ENCODE results near the gene LHPP. TPM values are rescaled to one million over a fixed set of nuclear protein-coding genes. Genes with fewer than 3 reads are reported as not detected.

The LHPP gene
- total RNA-seq, 4 donors from 2014 or later, result 8.7 to 19.9 (median 15.5) TPM

DNA sequence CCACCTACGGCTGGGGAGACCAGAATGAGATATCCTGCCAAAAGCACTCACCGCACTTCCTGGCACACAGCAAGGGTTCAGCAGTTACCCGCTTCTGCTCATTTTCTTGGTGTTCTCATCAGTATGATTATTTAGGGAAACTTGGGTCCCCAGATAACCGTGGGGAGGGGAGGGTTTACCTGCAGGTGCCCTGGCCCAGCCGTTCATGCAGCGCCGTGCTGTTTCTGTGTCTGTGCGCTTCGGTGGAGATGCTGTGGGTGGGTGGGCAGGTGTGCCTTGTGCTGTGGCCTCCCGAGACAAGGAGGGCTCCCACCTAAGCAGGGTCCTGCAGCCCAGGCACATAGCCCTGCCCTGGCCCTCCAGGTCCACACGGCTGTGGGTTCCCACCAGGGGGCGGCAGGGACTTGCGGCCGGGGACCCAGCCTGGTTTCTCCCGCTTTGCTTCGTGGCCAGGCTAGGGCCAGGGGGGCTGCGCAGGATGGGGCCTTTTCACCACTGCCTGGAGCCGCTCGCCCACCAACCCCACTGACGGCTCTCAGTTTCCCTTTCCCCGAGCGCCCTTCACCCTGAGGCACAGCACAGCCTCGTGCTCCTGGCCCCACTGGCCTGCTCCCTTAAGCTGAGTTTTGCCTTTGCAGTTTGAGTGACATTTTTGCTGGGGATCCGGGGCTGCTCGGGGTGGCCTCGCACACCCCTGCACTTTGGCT lies 78.5 kb downstream of the LHPP start:
- WGBS, 2 donors, result 49 to 54% methylated on average over 24 to 26 of the region's 26 CpGs
- no peak for TF ChIP-seq POLR2A (IDR thresholded peaks at IDR 0.05)
- TF ChIP-seq, protein P1, sequence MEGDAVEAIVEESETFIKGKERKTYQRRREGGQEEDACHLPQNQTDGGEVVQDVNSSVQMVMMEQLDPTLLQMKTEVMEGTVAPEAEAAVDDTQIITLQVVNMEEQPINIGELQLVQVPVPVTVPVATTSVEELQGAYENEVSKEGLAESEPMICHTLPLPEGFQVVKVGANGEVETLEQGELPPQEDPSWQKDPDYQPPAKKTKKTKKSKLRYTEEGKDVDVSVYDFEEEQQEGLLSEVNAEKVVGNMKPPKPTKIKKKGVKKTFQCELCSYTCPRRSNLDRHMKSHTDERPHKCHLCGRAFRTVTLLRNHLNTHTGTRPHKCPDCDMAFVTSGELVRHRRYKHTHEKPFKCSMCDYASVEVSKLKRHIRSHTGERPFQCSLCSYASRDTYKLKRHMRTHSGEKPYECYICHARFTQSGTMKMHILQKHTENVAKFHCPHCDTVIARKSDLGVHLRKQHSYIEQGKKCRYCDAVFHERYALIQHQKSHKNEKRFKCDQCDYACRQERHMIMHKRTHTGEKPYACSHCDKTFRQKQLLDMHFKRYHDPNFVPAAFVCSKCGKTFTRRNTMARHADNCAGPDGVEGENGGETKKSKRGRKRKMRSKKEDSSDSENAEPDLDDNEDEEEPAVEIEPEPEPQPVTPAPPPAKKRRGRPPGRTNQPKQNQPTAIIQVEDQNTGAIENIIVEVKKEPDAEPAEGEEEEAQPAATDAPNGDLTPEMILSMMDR (IDR thresholded peaks at IDR 0.05), result no peak
- intact Hi-C loops (cut with DNase I; ENCODE audit: low total_unique reads), result loop anchor here (2.0 to 10.0 kb wide), 2 partner anchors 203 to 285 kb away; no protein-coding TSS in a partner anchor
- H3K4me3 ChIP-seq (ENCODE audit: low read depth, poor library complexity, severe bottlenecking), result no peak overlapping the region
- DNase-seq (ENCODE audit: low spot score in 2 of 2), result peak in 1 of 2 donors; percentile 94

DNA sequence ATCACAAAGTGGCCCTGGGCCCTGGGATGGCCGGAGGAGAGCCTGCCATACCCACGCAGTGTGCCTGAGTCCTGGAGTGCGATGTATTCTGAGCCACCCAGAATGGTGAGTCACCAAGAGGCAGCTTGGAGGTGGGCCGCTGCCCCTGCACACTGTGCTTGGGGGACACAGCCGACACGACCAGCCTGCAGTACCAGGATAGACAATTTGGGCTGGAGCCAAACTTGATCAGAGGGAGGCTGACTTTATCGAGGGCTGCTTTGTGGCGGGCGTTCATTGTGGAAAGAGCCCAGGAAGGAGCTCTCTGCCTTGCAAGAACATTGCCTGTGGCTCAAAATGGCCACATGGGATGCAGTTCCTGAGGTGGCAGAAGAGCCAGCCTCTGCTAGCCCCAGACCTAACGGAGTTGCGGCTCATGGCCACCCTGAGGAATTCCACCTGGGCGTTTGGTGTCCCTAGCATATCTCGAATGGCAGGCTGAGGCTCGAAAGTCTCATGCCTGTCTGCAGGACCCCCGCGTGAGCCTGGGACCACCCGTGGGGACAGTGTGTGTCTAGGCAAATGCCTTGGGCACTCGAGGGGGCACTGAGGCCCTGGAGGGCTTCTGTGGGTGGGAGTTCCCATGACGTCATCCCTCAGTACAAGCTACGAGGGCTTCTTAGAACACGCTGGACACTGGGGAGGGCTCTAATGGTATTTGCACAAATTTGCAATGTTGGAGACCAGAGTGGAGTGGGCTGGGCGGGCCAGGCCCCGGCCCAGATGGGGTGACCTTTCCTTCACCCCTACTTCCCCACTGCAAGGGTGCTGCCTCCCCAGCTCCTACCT lies 79.7 kb downstream of the LHPP start:
- intact Hi-C loops (cut with DNase I; ENCODE audit: low total_unique reads), result no loop called here
- TF ChIP-seq, protein P1 (IDR thresholded peaks at IDR 0.05), result no peak
- no peak for TF ChIP-seq POLR2A (IDR thresholded peaks at IDR 0.05)
- DNase-seq (ENCODE audit: low spot score in 2 of 2), result no peak
- H3K4me3 ChIP-seq (ENCODE audit: low read depth, poor library complexity, severe bottlenecking), result no peak overlapping the region
- WGBS, 2 donors, result 91% methylated on average over 21 of the region's 23 CpGs

DNA sequence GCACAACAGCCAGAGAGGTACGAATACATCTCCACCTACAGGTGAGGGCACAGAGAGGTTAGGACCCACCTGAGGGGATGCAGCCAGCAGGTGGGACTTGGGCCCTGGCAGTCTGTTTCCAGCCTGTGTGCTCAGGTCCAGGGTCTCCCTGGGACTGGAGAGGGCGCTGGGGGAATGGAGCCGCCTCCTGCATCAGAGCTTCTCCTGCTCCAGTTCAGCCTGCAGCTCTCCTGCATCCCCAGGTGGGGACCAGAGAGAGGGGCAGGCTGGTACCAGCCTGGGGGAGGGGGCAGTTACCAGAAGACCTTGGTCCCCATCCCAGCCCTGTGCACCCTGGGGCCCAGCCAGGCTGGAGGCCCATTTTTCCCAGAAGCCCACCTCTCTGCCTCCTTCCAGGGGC lies 80.7 kb downstream of the LHPP start:
- intact Hi-C loops (cut with DNase I; ENCODE audit: low total_unique reads), result no loop called here
- 86 to 93% methylated on average over 2 to 3 of the region's 3 CpGs for WGBS, 2 donors
- no peak for DNase-seq (ENCODE audit: low spot score in 2 of 2)

DNA sequence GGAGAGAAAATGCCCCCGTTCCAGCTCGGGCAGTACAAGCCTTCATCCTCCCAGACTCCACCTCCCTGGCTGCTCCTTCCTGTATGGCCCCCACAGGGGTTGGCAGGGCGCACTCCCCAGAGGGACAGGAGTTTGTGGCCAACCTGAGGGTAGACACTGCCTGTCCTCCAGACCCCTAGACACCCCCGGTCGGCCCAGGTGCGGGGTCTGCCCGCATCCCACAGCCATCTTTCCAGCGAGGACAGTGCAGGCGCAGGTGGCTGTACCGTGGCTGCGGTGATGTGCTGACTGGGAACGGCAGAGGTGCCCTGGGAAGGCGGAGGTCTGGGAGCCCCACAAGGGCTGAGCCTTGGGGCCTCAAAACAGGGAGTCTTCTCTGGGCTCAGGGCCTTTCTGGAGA lies 81.5 kb downstream of the LHPP start:
- TF ChIP-seq, protein P1 (IDR thresholded peaks at IDR 0.05), result no peak
- TF ChIP-seq POLR2A (IDR thresholded peaks at IDR 0.05), result no peak
- 89 to 95% methylated on average over 9 to 12 of the region's 13 CpGs for whole genome bisulfite sequencing, 2 donors
- H3K4me3 ChIP-seq (ENCODE audit: low read depth, poor library complexity, severe bottlenecking), result no peak overlapping the region
- no peak for DNase-seq (ENCODE audit: low spot score in 2 of 2)
- intact Hi-C loops (cut with DNase I; ENCODE audit: low total_unique reads), result no loop called here

More for the DNA sequence above, 80.7 kb downstream of the LHPP start:
- no peak overlapping the region for H3K4me3 ChIP-seq (ENCODE audit: low read depth, poor library complexity, severe bottlenecking)
- TF ChIP-seq POLR2A (IDR thresholded peaks at IDR 0.05), result no peak

GRCh38 chr10:124543971-124544370 lies 82.3 kb downstream of the LHPP start:
- intact Hi-C loops (cut with DNase I; ENCODE audit: low total_unique reads), result no loop called here
- no peak for DNase-seq (ENCODE audit: low spot score in 2 of 2)
- TF ChIP-seq, protein P1 (IDR thresholded peaks at IDR 0.05), result no peak
- no peak for TF ChIP-seq POLR2A (IDR thresholded peaks at IDR 0.05)
- H3K4me3 ChIP-seq (ENCODE audit: low read depth, poor library complexity, severe bottlenecking), result no peak overlapping the region
- WGBS, 2 donors, result 79 to 93% methylated on average over 5 to 9 of the region's 12 CpGs

DNA sequence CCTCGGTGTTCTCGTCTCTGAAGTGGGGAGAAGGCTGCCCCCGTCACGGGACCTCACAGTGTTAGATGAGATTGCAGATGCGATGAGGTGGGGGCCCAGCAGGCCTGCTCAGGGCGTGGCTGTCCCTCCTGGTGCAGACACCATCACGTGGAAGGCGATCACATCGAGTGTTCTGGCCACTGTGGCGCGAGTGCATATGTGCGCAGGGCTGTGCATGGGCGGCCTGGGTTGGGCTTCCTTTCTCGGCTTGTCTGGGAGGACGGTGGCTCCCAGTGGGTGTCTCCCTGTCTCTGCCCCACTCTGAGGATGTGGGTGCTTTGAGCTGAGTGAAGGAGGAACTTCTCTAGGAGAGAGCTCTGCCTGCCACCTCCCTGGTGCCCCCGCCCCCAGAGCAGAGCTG lies 83.1 kb downstream of the LHPP start:
- WGBS, 2 donors, result 86 to 96% methylated on average over 13 to 15 of the region's 16 CpGs
- TF ChIP-seq, protein P1 (IDR thresholded peaks at IDR 0.05), result no peak
- TF ChIP-seq POLR2A (IDR thresholded peaks at IDR 0.05), result no peak
- no peak overlapping the region for H3K4me3 ChIP-seq (ENCODE audit: low read depth, poor library complexity, severe bottlenecking)
- no peak for DNase-seq (ENCODE audit: low spot score in 2 of 2)
- intact Hi-C loops (cut with DNase I; ENCODE audit: low total_unique reads), result no loop called here
